Activated CD4-positive, alpha-beta T cell treated with anti-CD3 and anti-CD28 coated beads for 24 hours (primary cell): ENCODE results near the gene IL10.
"Not testable (repeated sequence)": the region's sequence is repeated elsewhere in the genome, so short reads cannot be mapped to it uniquely, and the experiment has no call there.

Experiments
- DNase-seq, 2 donors: peaks; one replicate each; pipeline ENCODE4 v3.0.0-alpha.2; 2020; ENCODE audit warnings: low read depth in 2 of 2

The IL10 gene

DNA sequence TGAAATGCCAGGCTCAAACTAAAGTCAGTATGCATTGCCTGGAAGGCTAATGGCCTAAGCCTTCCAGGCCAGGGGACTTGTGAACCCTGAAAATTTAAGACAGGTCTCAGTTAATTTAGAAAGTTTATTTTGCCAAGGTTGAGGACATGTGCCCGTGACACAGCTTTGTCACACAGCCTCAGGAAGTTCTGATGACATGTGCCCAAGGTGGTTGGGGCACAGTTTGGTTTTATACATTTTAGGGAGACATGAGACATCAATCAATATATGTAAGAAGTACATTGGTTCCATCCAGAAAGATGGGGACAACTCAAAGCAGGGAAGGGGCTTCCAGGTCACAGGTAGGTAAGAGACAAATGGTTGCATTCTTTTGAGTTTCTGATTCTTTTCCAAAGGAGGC is 6.5 kb downstream of the IL10 start:
- DNase-seq: not testable (repeated sequence)

DNA sequence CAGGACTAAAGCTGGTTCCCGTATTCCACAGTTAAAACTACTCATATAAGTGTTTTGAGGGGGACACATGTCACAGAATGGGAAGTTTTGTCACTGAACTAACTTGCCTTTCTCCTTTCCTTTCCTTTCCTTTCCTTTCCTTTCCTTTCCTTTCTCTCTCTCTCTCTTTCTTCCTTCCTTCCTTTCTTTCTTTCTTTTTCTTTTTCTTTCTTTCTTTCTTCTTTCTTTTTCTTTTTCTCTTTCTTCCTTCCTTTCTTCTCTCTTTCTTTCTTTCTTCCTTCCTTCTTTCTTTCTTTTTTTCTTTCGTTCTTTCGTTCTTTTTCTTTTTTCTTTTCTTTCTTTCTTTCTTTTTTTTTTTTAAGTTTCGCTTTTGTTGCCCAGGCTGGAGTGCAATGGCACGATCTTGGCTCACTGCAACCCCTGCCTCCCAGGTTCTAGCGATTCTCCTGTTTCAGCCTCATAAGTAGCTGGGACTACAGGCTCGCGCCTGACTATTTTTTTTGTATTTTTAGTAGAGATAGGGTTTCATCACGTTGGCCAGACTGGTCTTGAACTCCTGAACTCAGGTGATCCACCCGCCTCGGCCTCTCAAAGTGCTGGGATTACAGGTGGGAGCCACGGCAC is 9.4 kb downstream of the IL10 start:
- not testable (repeated sequence) for DNase-seq

DNA sequence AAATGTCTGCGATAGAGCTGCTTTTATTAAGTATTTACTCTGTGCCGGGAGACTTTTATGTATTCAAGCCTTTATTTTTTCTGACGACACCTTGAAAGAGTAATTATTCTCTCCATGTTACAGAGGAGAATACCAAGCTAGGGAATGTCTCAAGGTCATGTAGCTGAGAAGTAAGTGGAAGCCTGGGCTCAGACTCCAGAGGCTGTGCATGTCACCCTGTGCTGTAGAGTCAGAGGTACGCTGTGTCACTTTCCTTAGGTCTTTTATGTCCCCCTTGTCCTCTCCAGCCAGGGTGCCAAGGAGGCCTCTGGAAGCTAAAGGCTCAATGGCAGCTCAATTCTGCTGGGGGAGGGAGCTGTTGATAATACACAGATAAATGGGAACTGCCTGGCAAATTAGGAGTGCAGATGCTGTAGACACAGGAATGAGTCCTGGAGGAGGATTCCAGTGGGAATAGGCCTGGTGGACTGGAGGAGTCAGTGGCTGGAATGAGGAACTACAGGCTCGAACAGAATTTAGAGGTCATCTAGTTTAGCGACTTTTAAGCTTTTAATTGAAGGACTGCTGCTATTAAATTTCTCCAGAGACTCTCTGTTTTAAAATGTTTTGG is 11.0 kb downstream of the IL10 start:
- no peak for DNase-seq

DNA sequence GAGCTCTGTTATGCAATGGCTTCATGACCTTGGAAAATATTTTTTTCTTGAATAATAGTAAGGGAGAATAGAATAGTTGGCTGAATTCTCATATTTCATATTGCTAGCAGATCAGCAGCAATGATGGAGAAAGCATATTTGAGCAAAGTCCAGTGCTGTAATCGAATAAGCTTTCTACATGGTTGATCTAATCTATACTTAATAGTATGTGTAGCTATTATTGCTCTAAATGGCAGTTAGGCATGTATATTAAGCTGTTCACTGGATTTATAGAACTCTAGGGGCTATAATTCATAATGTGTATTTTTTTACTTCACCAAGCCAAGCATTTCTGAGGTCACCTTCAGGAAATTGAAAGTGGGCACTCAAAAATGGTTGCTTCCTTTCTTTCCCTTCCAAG is 11.7 kb downstream of the IL10 start:
- no peak for DNase-seq

DNA sequence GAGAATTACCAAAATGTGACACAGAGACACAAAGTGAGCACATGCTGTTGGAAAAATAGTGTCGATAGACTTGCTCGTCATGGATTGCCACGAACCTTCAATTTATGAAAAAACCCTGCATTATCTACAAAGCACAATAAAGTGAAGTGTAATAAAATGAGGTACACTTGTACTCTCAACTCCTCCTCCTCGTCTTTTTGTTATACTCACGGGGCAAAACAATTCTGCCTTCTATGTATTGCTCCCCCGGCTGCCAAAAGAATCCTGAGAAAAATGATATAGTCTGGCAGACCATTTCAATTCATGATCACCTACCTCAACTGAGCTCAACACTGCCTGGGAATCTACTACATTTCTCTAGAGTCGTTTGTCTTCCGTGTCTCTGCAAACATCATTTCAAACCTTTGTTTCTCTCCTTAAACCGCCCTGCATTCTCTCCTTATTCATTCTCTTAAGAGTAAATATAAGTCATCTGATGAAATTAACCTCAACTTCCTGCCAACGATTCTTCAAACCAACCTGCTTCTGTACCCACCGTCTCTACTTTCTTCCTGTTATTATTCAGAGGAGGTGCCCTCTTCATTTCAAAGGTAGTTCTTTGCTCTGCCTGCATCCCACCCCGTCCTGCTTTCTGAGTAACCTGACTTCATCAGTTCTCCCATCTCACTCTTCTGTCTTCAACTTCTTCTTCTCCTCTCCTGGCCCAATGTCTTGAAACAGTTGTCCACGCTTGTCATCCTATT is 14.6 kb downstream of the IL10 start:
- DNase-seq: no peak

DNA sequence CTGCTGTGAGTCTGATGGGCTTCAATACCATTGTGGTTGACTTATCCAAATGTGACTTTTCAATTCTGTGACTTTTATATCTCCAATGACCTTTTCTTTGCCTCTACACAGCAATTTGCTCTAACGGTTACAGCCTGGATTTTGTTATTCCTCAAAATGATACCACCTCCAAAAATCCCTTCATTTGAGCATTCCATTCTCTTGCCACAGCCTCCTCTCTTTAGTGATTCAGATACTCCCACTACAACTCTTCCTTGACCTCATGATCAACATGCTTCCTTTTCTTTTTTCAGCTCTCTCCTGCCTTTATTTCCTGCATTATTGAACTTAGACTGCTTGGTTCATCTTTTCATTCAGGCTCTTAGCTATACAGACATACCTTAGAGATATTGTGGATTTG is 18.3 kb downstream of the IL10 start:
- no peak for DNase-seq

DNA sequence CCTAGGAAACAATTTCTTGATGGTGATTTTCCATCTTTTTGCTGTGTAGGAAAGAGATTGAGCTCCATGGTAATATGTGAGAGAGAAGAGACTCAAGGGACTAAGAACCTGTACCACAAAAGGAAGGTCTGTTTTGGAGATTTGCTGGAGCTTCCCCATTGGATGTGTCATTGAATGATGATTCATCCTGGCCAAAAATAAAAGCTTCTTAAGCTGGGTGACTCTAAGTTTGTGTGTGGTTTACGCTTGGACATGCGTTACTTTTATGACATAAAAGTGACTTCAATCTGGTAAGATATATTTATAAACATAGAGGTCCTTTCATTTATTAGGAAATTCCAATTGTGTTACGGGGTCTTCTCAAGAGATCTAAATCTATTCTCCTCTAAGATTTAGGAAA is 19.2 kb downstream of the IL10 start:
- DNase-seq: no peak

DNA sequence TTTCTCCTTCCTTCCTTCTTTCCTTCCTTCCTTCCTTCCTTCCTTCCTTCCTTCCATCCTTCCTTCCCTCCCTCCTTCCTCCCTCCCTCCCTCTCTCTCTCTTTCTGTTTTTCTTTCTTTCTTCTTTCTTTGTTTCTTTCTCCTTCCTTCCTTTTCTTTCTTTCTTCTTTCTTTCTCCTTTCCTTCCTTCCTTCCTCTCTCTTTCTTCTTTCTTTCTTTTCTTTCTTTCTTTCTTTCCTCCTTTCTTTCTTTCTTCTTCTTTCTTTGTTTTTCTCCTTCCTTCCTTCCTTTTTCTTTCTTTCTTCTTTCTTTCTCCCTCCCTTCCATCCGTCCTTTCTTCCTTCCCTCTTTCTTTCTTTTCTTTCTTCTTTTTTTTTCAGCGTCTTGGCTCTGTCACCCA is 19.8 kb downstream of the IL10 start:
- no peak for DNase-seq

DNA sequence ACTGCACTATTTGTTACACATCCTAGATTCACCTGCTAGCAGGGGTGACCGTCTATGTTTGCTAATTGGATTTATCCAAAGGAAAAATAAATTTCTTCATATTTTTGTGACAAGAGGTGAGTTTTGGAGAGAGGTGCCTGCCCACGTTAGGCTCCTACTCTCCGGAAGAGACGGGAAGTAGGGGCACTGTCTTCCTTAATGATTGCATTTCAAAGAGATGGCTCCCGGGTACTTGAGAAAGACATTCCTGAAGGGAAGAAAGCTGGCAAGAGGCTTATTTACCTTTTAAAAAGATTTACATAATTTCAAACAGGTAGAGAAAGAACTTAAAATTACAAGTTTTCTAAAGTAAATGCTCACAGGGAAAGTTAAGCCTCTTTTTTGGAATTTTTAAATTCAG is 20.4 kb downstream of the IL10 start:
- DNase-seq: no peak

DNA sequence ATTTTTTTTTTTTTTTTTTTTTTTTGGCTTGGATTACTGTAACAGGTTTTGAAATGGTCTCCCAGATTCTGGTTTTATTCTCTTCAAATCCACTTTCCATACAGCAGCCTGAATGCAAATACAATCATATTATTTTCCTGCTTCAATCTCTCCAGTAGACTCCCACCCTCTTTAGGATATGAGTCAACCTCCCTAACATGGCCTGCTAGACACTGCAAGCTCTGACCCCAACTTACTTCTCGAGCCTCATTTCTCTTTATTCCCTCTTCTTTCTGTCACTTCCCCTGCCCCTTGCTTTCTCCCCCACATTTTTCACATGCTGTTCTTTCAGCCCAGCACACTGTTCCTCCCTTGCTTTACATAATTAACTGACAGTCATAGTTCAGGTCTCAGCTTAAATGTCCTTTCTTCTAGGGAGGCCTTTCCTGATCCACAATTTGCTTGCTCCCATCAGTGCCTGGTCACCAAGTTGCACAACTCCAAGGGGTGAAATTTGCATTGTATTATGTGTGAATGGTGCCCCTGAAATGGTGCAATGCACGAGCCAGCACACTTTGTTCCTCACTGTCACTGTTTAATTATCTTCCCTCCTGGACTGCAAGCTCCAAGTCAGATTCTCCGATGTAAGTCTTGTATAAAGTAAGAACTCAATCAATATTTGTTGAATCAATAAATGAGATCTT is 23.8 kb downstream of the IL10 start:
- DNase-seq: no peak

DNA sequence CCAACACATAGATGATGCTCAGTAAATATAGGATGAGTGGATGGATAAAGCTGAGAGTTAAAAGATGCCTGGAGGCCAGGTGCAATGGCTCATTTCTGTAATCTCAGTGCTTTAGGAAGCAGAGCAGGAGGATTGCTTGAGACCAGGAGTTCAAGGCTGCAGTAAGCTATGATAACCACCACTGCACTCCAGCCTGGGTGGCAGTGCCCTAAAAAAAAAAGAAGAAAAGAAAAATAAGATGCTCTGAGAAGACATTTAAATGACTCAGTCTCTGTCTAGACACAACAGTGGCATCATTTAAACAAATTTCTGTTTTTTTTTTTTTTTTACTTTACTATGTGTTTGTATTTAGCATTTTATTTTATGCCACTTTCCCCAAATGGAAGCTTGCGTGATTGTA is 27.0 kb downstream of the IL10 start:
- no peak for DNase-seq

DNA sequence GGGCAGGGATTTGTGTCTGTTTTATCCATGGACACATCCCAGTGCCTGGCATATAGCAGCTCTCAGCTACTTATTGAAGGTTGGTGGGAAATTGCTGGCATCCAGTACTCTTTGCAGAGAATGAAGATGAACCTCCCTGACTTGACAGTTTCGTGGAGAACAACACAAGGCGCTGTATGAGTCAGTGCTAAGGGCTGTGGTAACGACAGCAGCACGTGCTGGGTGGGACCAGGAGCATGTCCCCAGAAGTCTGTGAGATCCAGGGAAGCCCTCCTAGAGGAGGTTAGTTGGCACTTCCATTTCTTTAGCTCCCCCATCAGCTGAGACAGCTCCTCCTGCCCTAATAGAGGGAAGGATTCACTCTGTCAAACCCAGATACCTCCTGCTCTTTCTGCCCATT is 27.6 kb downstream of the IL10 start:
- no peak for DNase-seq

DNA sequence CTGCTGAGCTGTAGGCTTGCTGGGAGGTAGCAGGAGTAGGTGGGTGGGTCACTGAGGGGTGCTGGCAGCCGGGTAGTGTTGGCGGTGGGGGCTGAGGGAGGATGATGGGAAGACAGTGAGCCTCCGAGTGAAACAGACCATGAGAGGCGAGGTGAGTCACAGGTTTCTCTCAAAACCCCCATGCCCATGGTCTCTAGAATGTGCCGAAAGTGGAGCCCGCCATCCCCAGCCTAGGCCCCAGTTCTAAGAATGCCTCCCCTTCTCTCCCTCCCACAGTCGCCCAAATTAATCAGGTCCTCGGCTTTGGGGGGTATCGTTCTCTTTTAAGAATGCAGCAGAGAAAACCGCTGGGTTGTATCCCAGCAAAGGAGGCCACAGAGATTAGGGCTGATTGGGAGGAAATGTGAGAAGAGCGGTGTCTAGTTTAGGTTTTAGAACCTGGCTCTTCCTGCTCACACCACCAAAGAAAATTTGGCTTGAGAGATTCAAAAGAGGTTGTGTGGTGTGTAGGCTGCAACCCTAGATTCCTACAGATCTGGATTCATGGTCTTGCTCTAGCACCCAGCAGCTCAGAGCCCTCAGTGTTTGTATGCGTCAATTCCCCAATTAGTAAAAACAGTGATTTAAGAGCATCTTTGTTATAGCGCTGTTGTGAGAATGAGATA is 29.4 kb downstream of the IL10 start:
- DNase-seq: no peak

DNA sequence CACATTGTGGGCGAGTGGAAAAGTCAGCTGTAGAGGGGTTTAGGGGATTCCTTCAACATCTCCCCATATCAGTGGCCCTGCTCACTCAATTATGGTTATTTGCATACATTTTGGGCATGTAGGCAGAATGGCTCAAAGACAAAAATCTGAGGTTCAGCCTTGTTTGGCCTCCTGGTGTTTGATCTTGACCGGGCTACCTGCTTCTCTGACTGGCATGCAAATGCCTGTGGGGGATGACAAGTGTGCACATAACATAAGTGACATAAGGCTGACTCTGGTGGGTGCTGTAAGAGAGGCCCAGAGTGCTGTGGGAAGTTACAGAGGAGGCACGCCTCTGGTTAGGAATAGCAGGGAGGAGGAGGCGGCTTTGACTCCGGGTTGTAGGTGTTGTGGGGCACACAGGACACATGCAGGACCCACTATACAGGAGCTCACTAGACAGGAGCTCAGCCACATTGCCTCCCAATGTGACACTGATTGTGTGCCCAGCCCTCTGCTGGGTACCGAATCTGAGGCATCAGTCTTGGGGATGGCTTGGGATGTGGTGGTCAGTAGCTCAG is 31.1 kb downstream of the IL10 start:
- DNase-seq: no peak

DNA sequence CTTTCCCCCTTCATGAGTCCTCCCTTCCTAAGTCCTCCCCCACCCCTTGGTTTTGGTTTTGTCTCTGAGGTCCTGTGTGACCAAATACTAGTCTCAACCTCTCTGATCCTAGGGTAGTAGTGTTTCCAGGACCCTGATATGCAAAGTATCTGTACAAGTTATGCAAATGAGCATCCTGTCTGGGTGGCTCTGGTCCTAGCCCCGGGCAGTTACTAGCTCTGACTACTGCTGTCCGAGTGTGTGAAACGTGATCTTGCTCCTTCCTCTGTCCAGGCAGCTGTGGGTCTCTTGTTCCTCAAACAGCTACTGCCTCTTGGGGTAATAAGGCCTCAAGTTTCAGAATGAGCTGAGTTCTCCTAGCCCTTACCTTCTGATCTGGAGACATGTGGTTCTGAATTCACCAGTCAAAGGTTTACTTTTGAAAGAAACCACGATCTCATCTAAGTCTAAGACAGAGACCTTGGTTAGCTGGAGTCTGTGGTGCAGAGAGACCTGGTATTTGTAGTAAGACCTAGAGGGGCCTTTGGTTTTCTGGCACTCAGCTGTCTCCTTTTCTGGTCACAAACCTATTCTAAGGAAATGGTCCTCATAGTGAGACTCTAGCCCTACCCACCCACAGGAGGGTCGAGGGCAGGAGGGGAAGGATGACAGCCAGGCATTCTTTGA is 32.8 kb downstream of the IL10 start:
- DNase-seq: no peak

DNA sequence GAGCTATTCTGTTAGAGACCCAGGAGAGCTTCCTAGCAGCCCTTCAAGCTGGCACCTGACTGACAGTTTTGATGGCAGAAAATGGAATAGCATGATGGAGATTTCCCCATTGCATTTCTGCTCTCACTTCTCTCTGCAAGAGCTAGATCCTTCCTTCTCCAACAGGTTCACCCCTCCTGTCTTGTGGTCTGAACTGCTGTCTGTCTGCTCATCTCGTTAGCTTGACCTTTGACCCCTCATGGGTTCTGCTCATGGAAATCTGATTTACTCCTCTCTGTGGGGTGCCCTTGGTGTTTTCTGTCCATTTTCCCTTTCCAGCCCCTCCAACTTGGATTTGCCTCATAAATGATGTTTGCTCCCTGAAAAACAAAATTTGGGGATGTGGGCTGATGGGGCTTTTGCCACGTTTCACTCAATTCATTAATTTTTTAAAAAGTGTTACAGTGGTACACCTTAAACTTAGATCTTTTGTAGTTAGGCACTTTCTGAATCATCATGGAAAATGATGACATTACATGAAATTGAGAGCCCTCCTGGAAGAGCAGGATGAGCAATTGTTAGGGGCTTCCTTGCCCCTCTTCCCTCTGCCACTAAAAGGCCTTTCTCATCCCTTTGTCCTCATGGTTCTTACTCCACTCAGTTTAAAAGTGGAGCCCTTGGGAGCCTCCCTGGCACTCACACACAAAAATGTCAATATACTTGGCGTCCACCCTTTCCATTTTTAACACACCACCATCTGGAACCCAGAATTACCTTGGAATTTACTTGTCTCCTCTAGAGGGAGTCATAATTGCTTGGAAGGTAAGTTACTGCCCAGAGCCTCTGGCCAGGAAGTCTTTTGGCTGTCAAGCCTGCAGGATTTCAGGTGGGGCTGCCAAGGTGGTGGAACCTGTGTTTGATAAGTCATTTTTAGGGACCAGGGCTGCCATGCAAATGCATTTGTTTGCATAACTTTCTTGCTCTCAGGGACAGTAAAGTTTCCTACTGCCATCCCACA is 33.6 kb downstream of the IL10 start:
- no peak for DNase-seq

DNA sequence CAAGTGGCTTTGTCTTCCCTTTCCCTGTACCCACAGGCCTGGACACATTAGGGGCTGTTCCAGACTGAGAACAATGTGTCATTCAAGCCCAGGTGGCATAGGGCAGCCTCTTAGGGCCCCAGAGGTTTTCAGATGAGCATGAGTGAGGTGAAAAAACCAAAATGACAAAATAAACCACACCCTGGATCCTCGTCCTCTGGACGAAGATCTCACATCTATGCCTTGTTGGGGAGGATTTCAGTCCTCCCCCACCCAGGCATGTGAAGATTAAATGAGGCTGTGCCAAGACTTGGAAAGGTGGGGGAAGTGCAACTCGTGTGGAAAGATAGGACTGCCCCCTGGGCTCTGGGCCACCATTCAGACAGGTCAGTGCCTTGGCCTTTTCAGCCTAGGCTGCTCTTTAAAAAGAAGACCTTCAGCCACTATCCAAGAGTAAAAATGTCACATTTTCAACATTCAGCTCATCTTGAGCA is 34.5 kb downstream of the IL10 start:
- no peak for DNase-seq

DNA sequence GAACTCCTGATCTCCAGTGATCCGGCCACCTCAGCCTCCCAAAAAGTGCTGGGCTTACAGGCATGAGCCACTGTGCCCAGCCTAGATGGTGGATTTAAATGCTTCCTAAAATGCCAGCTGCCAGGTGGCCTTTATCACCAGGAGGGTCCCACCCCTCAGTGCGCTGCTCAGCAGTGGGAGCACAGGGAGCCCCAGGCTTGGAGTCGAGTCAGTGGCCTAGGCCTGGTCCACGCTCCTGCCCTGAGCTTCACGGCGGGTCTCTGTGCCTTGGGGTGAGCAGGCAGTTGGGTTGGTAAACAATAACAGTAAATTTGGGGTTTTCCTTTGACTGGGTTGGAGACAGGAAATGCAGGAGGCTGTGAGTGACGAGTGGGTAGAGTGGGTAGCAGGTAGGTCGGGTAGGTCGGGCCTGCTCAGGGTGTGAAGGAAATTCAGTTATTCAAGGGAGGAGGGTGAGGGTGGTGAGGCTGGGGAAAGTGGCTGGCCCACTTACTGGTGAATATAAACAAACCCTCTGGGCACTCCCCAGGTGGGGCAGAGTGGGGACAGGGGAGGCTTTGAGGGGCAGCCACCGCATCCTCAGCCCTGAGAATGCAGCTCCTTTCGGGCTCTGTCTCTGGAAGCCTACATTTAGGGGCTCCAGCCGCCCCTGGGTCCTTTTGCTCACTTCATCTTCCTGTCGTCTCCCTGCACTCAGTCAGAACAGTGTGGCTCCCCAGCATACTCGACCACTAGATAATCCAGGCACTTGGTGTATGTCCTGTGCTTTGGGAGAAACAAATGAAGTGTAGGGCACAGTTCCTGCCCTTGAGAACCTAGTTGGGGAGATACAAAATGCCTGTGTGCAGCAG is 35.2 kb downstream of the IL10 start:
- no peak for DNase-seq

DNA sequence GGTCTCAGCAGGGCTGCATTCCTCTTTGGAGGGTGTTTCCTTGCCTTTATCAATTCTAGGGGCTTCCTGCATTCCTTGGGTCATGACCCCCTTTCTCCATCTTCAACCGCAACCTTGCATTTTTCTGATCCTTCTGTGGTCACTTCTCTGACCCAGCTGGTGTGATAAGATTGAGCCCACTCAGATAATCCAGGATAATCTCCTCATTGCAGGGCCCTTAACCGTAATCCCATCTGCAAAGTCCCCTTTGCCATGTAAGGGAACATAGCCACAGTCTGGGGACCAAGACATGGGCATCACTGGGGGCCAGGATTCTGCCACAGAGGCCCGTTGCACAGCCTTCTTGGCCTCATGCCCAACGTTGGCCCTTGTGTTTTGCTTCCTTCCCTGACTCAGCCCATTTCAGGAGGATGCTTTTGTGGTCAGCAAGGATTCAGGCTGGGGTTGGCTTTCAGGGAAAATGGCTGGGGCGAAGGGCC is 36.7 kb downstream of the IL10 start:
- no peak for DNase-seq
